ENCODE measurements around the gene GLI2.

DNA sequence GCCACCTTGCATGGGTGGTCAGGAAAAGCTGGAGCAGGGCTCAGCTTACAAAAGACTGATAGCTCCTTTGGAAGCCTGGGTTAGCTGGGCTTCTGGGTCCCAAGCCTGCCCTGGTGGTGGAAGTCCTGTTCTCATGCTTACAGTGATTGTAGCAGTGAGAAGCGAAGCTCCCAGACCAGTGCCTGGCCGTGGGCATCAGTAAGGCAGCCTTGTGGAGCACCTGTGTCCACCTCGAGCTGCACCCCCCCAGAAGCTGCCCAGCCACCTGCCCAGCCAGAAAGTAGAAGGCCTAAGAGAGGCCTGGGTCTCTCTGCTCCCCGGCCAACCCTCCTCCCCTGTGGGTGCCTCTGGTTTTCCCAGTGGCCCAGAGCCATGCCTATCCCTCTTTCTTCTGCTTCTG lies 10.5 kb downstream of the GLI2 start:
- TF ChIP-seq, protein P1, sequence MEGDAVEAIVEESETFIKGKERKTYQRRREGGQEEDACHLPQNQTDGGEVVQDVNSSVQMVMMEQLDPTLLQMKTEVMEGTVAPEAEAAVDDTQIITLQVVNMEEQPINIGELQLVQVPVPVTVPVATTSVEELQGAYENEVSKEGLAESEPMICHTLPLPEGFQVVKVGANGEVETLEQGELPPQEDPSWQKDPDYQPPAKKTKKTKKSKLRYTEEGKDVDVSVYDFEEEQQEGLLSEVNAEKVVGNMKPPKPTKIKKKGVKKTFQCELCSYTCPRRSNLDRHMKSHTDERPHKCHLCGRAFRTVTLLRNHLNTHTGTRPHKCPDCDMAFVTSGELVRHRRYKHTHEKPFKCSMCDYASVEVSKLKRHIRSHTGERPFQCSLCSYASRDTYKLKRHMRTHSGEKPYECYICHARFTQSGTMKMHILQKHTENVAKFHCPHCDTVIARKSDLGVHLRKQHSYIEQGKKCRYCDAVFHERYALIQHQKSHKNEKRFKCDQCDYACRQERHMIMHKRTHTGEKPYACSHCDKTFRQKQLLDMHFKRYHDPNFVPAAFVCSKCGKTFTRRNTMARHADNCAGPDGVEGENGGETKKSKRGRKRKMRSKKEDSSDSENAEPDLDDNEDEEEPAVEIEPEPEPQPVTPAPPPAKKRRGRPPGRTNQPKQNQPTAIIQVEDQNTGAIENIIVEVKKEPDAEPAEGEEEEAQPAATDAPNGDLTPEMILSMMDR (conservative IDR thresholded peaks at IDR 0.05 in 1 of 2, IDR thresholded peaks at IDR 0.05 in 1 of 2; ENCODE audit: low read depth in 1 of 2, low read length in 2 of 2): no peak
- no peak for TF ChIP-seq EZH2 (IDR thresholded peaks at IDR 0.05; ENCODE audit: low read length, missing control alignments)

All from fibroblast of lung (primary cell).